Measurements from ENCODE around the gene E2F6. TPM values are rescaled to one million over a fixed set of nuclear protein-coding genes. Genes with fewer than 3 reads are reported as not detected.

The E2F6 gene
- total and polyA plus RNA-seq, 2 of the 13 experiments (the other 11 are each of a cell fraction or from before 2014, with no cell fraction given): 27.3 to 36.0 TPM

DNA sequence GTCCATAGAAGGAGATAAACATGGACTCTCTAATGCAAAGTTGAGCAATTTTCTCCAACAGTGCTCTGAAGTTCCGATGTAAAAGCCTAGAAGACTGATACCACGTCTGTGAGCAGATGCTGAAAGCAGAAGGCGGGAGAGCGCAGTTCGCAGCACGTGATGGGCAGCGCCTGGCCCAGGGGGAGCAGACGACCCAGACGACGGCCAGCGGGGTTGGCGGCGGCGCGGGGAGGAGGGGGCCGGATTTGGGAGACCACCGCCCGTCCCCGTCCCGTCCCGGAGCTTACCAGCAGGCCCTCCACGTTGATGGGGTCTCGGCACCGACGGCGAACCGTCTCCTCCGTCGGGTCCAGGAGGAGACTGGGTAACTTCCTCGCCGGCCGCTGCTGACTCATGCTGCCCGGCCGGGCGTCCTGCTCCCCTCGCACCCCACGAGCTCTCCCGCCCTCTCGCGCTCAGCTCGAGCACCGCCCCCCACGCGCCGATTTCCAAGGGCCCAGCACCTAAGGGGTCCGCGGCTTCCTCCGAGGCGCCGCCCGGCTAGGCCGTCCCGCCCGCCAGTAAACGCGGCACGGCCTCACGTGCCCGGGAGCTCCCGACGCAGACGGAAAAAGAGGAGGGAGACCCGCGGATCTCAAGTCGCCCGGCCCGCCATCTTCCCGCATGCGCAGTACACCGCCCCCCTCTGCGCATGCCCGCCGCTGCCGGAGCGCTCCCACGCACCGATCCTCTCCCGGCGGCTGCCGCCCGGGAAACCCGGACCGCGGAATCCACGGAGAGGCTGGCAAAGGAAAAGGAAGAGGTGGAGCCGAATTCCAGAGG is at the start of gene E2F6 (continued):
- TF ChIP-seq, protein P1, sequence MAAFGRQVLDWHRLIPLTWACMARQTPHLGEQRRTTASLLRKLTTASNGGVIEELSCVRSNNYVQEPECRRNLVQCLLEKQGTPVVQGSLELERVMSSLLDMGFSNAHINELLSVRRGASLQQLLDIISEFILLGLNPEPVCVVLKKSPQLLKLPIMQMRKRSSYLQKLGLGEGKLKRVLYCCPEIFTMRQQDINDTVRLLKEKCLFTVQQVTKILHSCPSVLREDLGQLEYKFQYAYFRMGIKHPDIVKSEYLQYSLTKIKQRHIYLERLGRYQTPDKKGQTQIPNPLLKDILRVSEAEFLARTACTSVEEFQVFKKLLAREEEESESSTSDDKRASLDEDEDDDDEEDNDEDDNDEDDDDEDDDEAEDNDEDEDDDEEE (CRISPR knock-in tag; IDR thresholded peaks at IDR 0.05): peak; percentile 99
- TF ChIP-seq ZSCAN20 (CRISPR knock-in tag; IDR thresholded peaks at IDR 0.05; ENCODE audit: borderline replicate concordance): peak; percentile 94
- TF ChIP-seq AGO2 (optimal IDR thresholded peaks at IDR 0.05; ENCODE audit: low read depth, low read length): peak; percentile 81
- peak; percentile 89 for TF ChIP-seq MTF1 (CRISPR knock-in tag; IDR thresholded peaks at IDR 0.05)
- peak; percentile 89 for TF ChIP-seq HOXA7 (CRISPR knock-in tag; IDR thresholded peaks at IDR 0.05)
- peak; percentile 86 for TF ChIP-seq GATAD1 (CRISPR knock-in tag; IDR thresholded peaks at IDR 0.05)
- TF ChIP-seq, protein P2, sequence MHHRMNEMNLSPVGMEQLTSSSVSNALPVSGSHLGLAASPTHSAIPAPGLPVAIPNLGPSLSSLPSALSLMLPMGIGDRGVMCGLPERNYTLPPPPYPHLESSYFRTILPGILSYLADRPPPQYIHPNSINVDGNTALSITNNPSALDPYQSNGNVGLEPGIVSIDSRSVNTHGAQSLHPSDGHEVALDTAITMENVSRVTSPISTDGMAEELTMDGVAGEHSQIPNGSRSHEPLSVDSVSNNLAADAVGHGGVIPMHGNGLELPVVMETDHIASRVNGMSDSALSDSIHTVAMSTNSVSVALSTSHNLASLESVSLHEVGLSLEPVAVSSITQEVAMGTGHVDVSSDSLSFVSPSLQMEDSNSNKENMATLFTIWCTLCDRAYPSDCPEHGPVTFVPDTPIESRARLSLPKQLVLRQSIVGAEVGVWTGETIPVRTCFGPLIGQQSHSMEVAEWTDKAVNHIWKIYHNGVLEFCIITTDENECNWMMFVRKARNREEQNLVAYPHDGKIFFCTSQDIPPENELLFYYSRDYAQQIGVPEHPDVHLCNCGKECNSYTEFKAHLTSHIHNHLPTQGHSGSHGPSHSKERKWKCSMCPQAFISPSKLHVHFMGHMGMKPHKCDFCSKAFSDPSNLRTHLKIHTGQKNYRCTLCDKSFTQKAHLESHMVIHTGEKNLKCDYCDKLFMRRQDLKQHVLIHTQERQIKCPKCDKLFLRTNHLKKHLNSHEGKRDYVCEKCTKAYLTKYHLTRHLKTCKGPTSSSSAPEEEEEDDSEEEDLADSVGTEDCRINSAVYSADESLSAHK (CRISPR knock-in tag; IDR thresholded peaks at IDR 0.05; ENCODE audit: borderline replicate concordance): 0 out of 2 replicates have a peak, but pooled peaks have one; percentile 66
- TF ChIP-seq SETDB1 (CRISPR knock-in tag; IDR thresholded peaks at IDR 0.05; ENCODE audit: borderline replicate concordance): peak; percentile 21; the same call in 1 of the 2 replicates
- no peak for TF ChIP-seq NCOA5 (CRISPR knock-in tag; IDR thresholded peaks at IDR 0.05)
- TF ChIP-seq, protein P3, sequence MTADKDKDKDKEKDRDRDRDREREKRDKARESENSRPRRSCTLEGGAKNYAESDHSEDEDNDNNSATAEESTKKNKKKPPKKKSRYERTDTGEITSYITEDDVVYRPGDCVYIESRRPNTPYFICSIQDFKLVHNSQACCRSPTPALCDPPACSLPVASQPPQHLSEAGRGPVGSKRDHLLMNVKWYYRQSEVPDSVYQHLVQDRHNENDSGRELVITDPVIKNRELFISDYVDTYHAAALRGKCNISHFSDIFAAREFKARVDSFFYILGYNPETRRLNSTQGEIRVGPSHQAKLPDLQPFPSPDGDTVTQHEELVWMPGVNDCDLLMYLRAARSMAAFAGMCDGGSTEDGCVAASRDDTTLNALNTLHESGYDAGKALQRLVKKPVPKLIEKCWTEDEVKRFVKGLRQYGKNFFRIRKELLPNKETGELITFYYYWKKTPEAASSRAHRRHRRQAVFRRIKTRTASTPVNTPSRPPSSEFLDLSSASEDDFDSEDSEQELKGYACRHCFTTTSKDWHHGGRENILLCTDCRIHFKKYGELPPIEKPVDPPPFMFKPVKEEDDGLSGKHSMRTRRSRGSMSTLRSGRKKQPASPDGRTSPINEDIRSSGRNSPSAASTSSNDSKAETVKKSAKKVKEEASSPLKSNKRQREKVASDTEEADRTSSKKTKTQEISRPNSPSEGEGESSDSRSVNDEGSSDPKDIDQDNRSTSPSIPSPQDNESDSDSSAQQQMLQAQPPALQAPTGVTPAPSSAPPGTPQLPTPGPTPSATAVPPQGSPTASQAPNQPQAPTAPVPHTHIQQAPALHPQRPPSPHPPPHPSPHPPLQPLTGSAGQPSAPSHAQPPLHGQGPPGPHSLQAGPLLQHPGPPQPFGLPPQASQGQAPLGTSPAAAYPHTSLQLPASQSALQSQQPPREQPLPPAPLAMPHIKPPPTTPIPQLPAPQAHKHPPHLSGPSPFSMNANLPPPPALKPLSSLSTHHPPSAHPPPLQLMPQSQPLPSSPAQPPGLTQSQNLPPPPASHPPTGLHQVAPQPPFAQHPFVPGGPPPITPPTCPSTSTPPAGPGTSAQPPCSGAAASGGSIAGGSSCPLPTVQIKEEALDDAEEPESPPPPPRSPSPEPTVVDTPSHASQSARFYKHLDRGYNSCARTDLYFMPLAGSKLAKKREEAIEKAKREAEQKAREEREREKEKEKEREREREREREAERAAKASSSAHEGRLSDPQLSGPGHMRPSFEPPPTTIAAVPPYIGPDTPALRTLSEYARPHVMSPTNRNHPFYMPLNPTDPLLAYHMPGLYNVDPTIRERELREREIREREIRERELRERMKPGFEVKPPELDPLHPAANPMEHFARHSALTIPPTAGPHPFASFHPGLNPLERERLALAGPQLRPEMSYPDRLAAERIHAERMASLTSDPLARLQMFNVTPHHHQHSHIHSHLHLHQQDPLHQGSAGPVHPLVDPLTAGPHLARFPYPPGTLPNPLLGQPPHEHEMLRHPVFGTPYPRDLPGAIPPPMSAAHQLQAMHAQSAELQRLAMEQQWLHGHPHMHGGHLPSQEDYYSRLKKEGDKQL (CRISPR knock-in tag; IDR thresholded peaks at IDR 0.05; ENCODE audit: low read depth): 0 out of 2 replicates have a peak, but pooled peaks have one; percentile 22
- TF ChIP-seq, protein P4, sequence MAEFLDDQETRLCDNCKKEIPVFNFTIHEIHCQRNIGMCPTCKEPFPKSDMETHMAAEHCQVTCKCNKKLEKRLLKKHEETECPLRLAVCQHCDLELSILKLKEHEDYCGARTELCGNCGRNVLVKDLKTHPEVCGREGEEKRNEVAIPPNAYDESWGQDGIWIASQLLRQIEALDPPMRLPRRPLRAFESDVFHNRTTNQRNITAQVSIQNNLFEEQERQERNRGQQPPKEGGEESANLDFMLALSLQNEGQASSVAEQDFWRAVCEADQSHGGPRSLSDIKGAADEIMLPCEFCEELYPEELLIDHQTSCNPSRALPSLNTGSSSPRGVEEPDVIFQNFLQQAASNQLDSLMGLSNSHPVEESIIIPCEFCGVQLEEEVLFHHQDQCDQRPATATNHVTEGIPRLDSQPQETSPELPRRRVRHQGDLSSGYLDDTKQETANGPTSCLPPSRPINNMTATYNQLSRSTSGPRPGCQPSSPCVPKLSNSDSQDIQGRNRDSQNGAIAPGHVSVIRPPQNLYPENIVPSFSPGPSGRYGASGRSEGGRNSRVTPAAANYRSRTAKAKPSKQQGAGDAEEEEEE (CRISPR knock-in tag; IDR thresholded peaks at IDR 0.05; ENCODE audit: borderline replicate concordance): no peak; the same call in 1 of the 2 replicates
- peak; percentile 97 for TF ChIP-seq ZNF503 (CRISPR knock-in tag; IDR thresholded peaks at IDR 0.05)
- TF ChIP-seq ZNF282 (IDR thresholded peaks at IDR 0.05; ENCODE audit: partially characterized antibody): no peak

Data from HepG2 (cell line).